Gastrocnemius medialis (tissue), 4 donors: ENCODE results near the gene ARHGEF7. TPM values are rescaled to one million over a fixed set of nuclear protein-coding genes. Genes with fewer than 3 reads are reported as not detected.

Source experiments
- ATAC-seq, 2 donors: fragments of 150-250 bp; one replicate each; pipeline ENCODE4 v1.9.1; 2016
- DNase-seq, 2 donors: peaks; one replicate each; pipeline ENCODE4 v3.0.0-alpha.2; 2019
- H3K27ac ChIP-seq, 4 donors: fragments of 200-600 bp; sonication (generic); 1 replicate in 1 of 4; 2 replicates in 3 of 4; pipeline ENCODE4 v1.5.1; 2016 to 2018; ENCODE audit warnings: mild to moderate bottlenecking in 2 of 4, moderate library complexity in 1 of 4
- H3K27me3 ChIP-seq, 3 donors: fragments of 200-600 bp; sonication (generic) in 2 of 3; 1 replicate in 1 of 3; 2 replicates in 2 of 3; pipeline versions ENCODE4 v1.5.1 to v1.6.0; 2016 to 2019; ENCODE audit warnings: mild to moderate bottlenecking in 1 of 3, moderate library complexity in 1 of 3
- H3K36me3 ChIP-seq, 2 donors: fragments of 200-600 bp; sonication (generic) in 1 of 2; one replicate each; pipeline ENCODE4 v1.5.1; 2017 to 2018
- H3K4me1 ChIP-seq, 2 donors: fragments of 200-600 bp; sonication (generic) in 1 of 2; one replicate each; pipeline ENCODE4 v1.5.1; 2016 to 2017; ENCODE audit warnings: mild to moderate bottlenecking in 2 of 2
- H3K4me3 ChIP-seq, 4 donors: fragments of 200-600 bp; sonication (generic) in 3 of 4; 1 replicate in 1 of 4; 2 replicates in 3 of 4; pipeline ENCODE4 v1.5.1; 2016 to 2019; ENCODE audit warnings: mild to moderate bottlenecking in 2 of 4
- H3K9me3 ChIP-seq, 3 donors: fragments of 200-600 bp; sonication (generic) in 2 of 3; 1 replicate in 1 of 3; 2 replicates in 2 of 3; pipeline ENCODE4 v1.5.1; 2016 to 2019
- POLR2A ChIP-seq, 2 donors: fragments of 450-650 bp; IDR thresholded peaks; one replicate each; pipeline ENCODE4 v1.6.1; 2017; ENCODE audit warnings: antibody characterized with exemption in 2 of 2, mild to moderate bottlenecking in 2 of 2, moderate library complexity in 2 of 2
- in situ Hi-C, 4 donors: fragments of 200-750 bp; cut with MboI; loops; one replicate each; pipeline versions ENCODE4 v1.15.0 to v1.8.0; 2017; ENCODE audit warnings: low sequenced_read_pairs in 4 of 4
- intact Hi-C: fragments of 100-400 bp; cut with DNase I; formaldehyde crosslinking; loops from one replicate; pipeline ENCODE4 v1.15.1; 2023; ENCODE audit warnings: low total_unique reads
- total RNA-seq, 4 donors: library from RNA; depleted of rRNA; stranded (reverse); fragments of >200 nt; gene quantifications; one replicate each; pipeline versions ENCODE4 v1.1.0 to v1.2.3, GENCODE V29; 2016
- TF ChIP-seq, protein P1 (sequence below), 5 experiments: fragments of 450-650 bp in 3 of 5; fragments of 200-600 bp in 2 of 5; sonication (generic) in 2 of 5; IDR thresholded peaks in 4 of 5; conservative IDR thresholded peaks in 1 of 5; 1 replicate in 4 of 5; 2 replicates in 1 of 5; pipeline ENCODE4 v1.5.1; 2016 to 2019; ENCODE audit warnings: antibody characterized with exemption in 5 of 5, mild to moderate bottlenecking in 3 of 5, moderate library complexity in 3 of 5

ARHGEF7 gene
- total RNA-seq, 4 donors from 2014 or later, result 24.5 to 56.9 (median 31.3) TPM

- Histone ChIP-seq H3K4me1 (peaks cover 53 to 64% of the 10 kb centered on the region in 2 donors), H3K36me3 (no peaks in the 10 kb centered on the region), H3K4me3 (no peak overlapping the region), H3K27ac (peak overlapping the region; percentile 93 to 98 (median 96)), H3K27me3 (no peaks in the 10 kb centered on the region), H3K9me3 (no peaks in the 10 kb centered on the region)
- intact Hi-C loops, result loop anchor here (10.0 kb wide), 1 partner anchor 442 kb away; the partner anchor contains the start of gene ING1
- in situ Hi-C loops, result loop anchor here in 1 of 4 donors (5.0 kb wide), 1 partner anchor 56 kb away; no protein-coding TSS in a partner anchor
- TF ChIP-seq, protein P1, sequence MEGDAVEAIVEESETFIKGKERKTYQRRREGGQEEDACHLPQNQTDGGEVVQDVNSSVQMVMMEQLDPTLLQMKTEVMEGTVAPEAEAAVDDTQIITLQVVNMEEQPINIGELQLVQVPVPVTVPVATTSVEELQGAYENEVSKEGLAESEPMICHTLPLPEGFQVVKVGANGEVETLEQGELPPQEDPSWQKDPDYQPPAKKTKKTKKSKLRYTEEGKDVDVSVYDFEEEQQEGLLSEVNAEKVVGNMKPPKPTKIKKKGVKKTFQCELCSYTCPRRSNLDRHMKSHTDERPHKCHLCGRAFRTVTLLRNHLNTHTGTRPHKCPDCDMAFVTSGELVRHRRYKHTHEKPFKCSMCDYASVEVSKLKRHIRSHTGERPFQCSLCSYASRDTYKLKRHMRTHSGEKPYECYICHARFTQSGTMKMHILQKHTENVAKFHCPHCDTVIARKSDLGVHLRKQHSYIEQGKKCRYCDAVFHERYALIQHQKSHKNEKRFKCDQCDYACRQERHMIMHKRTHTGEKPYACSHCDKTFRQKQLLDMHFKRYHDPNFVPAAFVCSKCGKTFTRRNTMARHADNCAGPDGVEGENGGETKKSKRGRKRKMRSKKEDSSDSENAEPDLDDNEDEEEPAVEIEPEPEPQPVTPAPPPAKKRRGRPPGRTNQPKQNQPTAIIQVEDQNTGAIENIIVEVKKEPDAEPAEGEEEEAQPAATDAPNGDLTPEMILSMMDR (IDR thresholded peaks at IDR 0.05 in 4 of 5, conservative IDR thresholded peaks at IDR 0.05 in 1 of 5), result no peak
- no peak for TF ChIP-seq POLR2A (IDR thresholded peaks at IDR 0.05)
- ATAC-seq (no peak), DNase-seq (no peak)
Measured at GRCh38 chr13:111156421-111156820, 41.3 kb downstream of the ARHGEF7 start.

DNA sequence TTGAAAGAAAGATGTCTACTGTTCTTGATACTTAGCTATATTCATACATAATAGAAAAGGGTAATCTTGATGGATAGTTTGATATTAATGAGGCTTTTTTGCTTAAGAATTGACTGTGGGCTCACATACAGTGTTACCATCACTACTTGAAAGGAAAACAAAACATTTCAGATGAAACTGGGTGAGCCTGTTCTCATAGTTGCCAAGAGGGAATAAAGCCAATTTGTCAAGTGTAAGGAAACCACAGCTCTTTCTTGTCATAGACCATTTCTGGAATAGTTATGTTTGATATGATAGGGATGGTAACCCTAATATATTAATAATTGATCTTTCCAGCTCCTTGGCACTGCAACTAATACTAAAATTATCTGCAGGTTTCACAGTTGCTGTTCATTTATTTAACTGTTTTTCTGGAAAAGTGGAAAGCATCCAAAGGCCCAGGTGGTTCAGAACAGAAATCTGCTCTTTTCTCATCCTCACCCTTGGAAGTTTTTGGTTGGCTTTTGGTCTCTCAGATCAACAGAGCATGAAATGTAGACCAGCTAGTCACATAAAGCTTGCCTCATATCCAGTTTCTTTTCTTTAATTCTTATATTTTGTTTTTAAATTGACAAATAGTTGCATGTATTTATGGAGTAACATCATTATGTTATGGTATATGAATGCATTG is 43.2 kb downstream of the ARHGEF7 start:
- intact Hi-C loops, result loop anchor here (10.0 kb wide), 1 partner anchor 443 kb away; the partner anchor contains the start of gene ING1

GRCh38 chr13:111159362-111160320 is 44.5 kb downstream of the ARHGEF7 start:
- Histone ChIP-seq H3K9me3 (no peaks in the 10 kb centered on the region), H3K27ac (peak overlapping the region in 2 of 4 donors; percentile 15 to 16), H3K36me3 (no peaks in the 10 kb centered on the region), H3K4me1 (peaks cover 71 to 81% of the 10 kb centered on the region in 2 donors), H3K27me3 (no peaks in the 10 kb centered on the region), H3K4me3 (no peak overlapping the region)
- TF ChIP-seq, protein P1 (IDR thresholded peaks at IDR 0.05 in 4 of 5, conservative IDR thresholded peaks at IDR 0.05 in 1 of 5), result no peak
- no peak for TF ChIP-seq POLR2A (IDR thresholded peaks at IDR 0.05)
- ATAC-seq, result no peak
- no peak for DNase-seq
- intact Hi-C loops (loop anchor here (10.0 kb wide), 1 partner anchor 445 kb away; the partner anchor contains the start of gene ING1), in situ Hi-C loops (loop anchor here in 2 of 4 donors (5.0 to 10.0 kb wide), 2 partner anchors 53 to 55 kb away; no protein-coding TSS in a partner anchor)

More for the DNA sequence above, 43.2 kb downstream of the ARHGEF7 start:
- Histone ChIP-seq H3K4me1 (peaks cover 64 to 73% of the 10 kb centered on the region in 2 donors), H3K27me3 (no peaks in the 10 kb centered on the region), H3K9me3 (no peaks in the 10 kb centered on the region), H3K4me3 (no peak overlapping the region), H3K36me3 (no peaks in the 10 kb centered on the region), H3K27ac (peak overlapping the region; percentile 10 to 95 (median 16))
- ATAC-seq, result no peak
- in situ Hi-C loops, result loop anchor here in 1 of 4 donors (5.0 kb wide), 1 partner anchor 54 kb away; no protein-coding TSS in a partner anchor
- TF ChIP-seq POLR2A (IDR thresholded peaks at IDR 0.05), result no peak
- TF ChIP-seq, protein P1 (IDR thresholded peaks at IDR 0.05 in 4 of 5, conservative IDR thresholded peaks at IDR 0.05 in 1 of 5), result no peak
- DNase-seq, result no peak

- intact Hi-C loops, result no loop called here
- DNase-seq (no peak), ATAC-seq (no peak)
- peaks cover 69 to 78% of the 10 kb centered on the region in 2 donors for H3K4me1 ChIP-seq
- peak overlapping the region in 1 of 4 donors; percentile 9 for H3K27ac ChIP-seq
- H3K27me3 ChIP-seq, result no peaks in the 10 kb centered on the region
- TF ChIP-seq POLR2A (IDR thresholded peaks at IDR 0.05), result no peak
- TF ChIP-seq, protein P1 (IDR thresholded peaks at IDR 0.05 in 4 of 5, conservative IDR thresholded peaks at IDR 0.05 in 1 of 5), result no peak
- no peaks in the 10 kb centered on the region for H3K36me3 ChIP-seq
- no peak overlapping the region for H3K4me3 ChIP-seq
- no peaks in the 10 kb centered on the region for H3K9me3 ChIP-seq
- in situ Hi-C loops, result loop anchor here in 1 of 4 donors (10.0 kb wide), 1 partner anchor 54 kb away; no protein-coding TSS in a partner anchor
Measured at GRCh38 chr13:111160648-111161047, 45.5 kb downstream of the ARHGEF7 start.
